Fibroblast of peridontal ligament (primary cell): ENCODE results near the gene BABAM2.
"Not testable (repeated sequence)": the region's sequence is repeated elsewhere in the genome, so short reads cannot be mapped to it uniquely, and the experiment has no call there.

ENCODE experiments used
- DNase-seq: peaks from one replicate; pipeline ENCODE4 v3.0.0-alpha.2; 2010; ENCODE audit errors: extremely low read depth

The BABAM2 gene

DNA sequence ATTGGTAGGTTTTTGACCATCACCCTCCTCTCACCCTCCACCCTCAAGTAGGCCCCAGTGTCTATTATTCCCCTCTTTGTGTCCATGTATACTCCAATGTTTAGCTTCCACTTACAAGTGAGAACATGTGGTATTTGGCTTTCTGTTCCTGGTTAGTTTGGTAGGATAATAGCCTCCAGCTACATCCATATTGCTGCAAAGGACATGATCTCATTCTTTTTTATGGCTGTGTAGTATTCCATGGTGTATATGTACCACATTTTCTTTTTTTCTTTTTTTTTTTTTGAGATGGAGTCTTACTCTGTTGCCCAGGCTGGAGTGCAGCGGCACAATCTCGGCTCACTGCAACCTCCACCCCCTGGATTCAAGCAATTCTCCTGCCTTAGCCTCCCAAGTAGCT, 88.2 kb downstream of the BABAM2 start:
- not testable (repeated sequence) for DNase-seq

GRCh38 chr2:27980242-27980641, 89.7 kb downstream of the BABAM2 start:
- DNase-seq = no peak

DNA sequence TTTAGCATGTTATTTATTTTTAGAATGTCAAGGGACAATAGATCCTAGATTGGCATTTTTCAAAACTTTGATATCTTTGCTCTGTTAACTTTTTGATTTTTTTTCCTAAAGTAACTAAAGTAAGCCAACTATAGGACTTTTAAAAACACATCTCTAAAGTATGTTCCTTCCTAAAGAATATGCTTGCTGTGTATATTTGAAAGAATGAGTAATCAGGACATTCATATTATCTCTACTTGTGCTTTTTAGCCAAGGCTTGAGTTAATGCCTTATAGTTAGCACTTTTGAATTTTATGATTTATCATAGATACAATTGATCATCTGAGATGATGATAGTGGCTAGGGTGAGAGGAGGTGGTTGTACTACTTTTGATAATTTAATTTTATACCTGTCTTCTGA, 93.6 kb downstream of the BABAM2 start:
- no peak for DNase-seq

DNA sequence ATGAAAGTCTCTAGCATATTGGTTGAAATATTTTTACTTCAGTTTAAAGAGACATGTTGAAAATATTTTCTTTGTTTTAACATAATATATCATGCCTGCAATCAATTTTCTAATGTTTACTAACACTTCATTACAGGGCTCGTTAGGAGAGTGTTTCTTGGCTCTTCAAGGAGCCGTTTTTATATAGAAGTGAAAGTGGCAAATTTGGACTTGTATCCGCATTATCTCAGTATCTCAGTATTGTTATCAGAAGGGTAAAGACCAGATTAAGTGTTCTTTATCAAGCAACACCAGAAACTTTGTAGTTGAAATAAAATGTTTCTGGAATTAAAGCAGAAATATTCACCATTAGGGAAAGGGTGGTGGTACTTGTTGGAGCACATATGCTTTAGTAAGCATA, 97.8 kb downstream of the BABAM2 start:
- no peak for DNase-seq

GRCh38 chr2:27988718-27989117, 98.2 kb downstream of the BABAM2 start:
- DNase-seq = no peak

GRCh38 chr2:27989149-27989548, 98.6 kb downstream of the BABAM2 start:
- no peak for DNase-seq

DNA sequence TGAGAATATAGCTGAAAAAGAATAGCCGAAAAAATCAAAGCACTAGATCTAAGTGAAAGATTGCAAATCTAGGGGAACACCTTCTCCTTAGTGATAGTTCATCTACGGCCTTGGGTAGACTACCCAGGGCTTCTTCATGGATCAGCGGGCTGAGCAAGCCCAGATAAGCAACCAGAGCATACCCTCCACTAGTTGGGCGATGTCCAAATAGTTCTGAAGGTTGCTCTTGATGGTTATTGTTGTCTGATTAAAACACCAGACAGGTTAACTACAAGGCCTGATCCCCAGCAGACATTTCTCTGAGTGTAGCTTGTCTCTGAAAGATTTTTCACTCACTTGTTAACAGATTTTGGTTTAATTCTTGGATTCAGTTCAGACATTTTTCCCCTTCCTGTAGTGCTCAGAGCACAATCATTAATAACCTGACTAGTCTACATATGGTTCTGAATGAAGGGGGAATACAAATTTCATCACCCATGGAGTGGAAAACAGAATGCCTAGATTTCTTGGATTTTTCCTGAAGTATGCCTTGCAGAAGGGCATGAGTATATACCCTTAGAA, 99.6 kb downstream of the BABAM2 start:
- DNase-seq = no peak

DNA sequence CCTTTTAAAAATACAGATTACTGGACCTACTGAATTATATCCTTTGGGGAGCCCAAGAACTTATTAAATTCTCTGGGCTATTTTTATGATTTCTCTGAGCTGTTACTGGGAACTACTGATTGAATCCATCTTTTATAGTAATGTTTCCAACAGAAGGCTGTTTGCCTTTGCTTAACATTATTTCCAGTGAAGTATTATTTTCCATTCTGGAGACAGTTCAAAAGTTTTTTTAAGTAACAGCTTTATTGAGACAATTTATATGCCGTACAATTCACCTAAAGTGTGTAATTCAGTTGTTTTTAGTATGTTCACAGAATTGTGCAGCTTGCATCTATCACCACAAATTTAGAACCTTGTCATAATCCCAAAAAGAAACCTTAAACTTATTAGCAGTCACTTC, 100.6 kb downstream of the BABAM2 start:
- DNase-seq = no peak

DNA sequence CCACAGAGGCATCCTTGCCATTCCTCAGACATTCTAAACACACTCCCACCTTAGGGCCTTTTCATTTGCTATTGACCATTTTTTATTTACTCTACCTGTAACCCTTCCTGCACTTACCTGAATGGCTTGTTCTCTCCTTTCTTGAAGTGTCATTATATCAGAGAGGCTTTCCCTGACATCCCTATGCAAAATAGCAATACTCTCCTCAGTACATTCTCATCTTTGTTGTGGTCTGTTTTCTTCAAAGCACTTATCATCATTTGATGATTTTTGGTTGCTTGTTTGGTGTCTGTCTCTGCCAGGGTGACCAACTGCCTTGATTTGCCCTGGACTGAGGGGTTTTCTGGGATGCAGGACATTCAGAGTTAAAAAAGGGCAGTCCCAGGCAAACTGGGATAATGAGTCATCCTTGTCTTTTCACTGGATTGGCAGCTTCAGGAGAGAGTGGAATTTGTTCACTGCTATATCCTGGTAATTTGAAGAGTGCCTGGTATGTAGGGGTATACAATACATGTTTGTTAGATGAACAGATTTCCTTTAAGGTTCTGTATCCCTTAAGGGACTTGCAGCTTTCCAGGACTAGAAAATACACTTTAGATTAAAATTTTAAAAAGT, 102.4 kb downstream of the BABAM2 start:
- DNase-seq = peak; percentile 65

- peak; percentile 47 for DNase-seq
Observed at GRCh38 chr2:27993402-27993787, 102.9 kb downstream of the BABAM2 start.

DNA sequence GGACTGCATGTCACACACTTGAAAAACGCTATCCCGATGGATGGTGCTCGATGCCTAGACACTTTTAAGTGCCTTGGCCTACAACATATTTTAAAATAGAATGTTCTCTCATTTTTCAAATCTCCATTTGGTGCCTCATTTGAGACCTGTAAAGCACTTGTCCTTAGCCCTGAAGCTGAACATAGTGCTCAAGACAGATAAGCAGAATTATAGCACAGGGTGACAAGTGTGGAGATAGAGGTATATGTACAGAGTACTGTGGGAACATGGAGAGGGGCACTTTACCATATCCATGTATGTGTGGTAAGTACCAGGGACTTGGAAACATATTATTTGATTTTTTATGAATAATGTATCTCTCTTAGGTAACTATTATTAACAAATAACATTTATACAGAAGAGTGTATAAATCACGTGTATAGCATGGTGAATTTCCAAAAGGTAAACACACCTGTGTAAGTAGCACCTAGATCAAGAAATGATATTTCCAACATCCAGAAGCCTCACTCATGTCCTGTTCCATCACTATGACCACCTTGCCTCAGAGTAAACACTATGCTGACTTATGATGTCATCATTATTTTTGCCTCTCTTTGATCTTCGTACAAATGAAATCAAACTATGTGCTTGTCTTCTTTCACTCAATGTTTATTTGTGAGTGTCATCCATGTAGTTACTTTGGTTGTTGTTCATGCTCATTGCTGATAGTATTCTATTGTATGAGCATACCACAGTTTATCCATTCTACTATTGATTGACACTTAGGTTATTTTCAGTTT, 103.6 kb downstream of the BABAM2 start:
- DNase-seq = no peak

- no peak for DNase-seq
Observed at GRCh38 chr2:27996156-27996922, 105.8 kb downstream of the BABAM2 start.

- no peak for DNase-seq
Observed at GRCh38 chr2:28000287-28000686, 109.8 kb downstream of the BABAM2 start.

GRCh38 chr2:28002181-28002580, 111.7 kb downstream of the BABAM2 start:
- DNase-seq = no peak

DNA sequence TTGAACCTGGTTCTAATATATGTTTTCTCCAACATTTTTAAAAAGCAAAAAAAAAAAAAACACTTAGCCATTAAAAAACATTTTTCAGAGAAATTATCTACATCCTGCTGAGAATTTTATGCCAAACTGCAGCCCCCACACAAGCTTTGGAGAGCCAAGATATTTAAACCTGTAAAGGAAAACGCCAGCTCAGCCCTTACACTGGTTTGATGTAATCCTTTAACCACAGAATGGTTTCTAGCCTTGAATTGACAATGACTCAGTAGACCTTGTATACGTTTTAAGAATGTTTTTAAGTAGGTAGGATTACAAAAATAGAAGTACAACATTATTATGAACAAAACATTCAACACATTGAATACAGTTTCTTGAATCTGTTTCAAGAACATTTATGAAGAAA, 113.6 kb downstream of the BABAM2 start:
- peak; percentile 89 for DNase-seq

- DNase-seq = peak; percentile 27
Observed at GRCh38 chr2:28009732-28010131, 119.2 kb downstream of the BABAM2 start.

- no peak for DNase-seq
Observed at GRCh38 chr2:28011322-28011737, 120.8 kb downstream of the BABAM2 start.

- DNase-seq = not testable (repeated sequence)
Observed at GRCh38 chr2:28018474-28018873, 127.9 kb downstream of the BABAM2 start.

DNA sequence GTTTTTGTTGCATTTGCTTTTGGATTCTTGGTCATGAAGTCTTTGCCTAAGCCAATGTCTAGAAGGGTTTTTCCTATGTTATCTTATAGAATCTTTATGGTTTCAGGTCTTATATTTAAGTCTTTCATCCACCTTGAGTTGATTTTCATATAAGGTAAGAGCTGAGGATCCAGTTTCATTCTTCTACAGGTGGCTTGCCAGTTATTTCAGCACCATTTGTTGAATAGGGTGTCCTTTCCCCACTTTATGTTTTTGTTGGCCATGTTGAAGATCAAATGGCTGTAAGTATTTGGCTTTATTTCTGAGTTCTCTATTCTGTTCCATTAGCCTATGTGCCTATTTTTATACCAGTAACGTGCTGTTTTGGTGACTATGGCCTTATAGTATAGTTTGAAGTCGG, 129.0 kb downstream of the BABAM2 start:
- not testable (repeated sequence) for DNase-seq

GRCh38 chr2:28021898-28022297, 131.4 kb downstream of the BABAM2 start:
- no peak for DNase-seq

- DNase-seq = peak; percentile 37
Observed at GRCh38 chr2:28025123-28025522, 134.6 kb downstream of the BABAM2 start.

GRCh38 chr2:28026230-28026629, 135.7 kb downstream of the BABAM2 start:
- not testable (repeated sequence) for DNase-seq
